HepG2 (cell line): ENCODE measurements around the gene CERS1. TPM values are rescaled to one million over a fixed set of nuclear protein-coding genes. Genes with fewer than 3 reads are reported as not detected.

ENCODE experiments used
- ARID4A ChIP-seq: sonication (generic); formaldehyde crosslinking; IDR thresholded peaks from 2 replicates; pipeline ENCODE4 v1.5.0; 2020; ENCODE audit warnings: mild to moderate bottlenecking, missing genetic modification reagents, borderline replicate concordance
- ATF7 ChIP-seq, 2 experiments: fragments of 450-650 bp in 1 of 2; sonication (generic) in 1 of 2; formaldehyde crosslinking in 1 of 2; IDR thresholded peaks; 2 replicates each; pipeline versions ENCODE4 v1.4.0 to v1.6.1; 2016 to 2020; ENCODE audit warnings: antibody characterized with exemption in 1 of 2, mild to moderate bottlenecking in 1 of 2, missing genetic modification reagents in 1 of 2
- BORCS8-MEF2B ChIP-seq: sonication (generic); formaldehyde crosslinking; IDR thresholded peaks from 2 replicates; pipeline ENCODE4 v1.8.0; 2022; ENCODE audit warnings: mild to moderate bottlenecking, missing genetic modification reagents
- FOXJ3 ChIP-seq: sonication (generic); formaldehyde crosslinking; IDR thresholded peaks from 2 replicates; pipeline ENCODE4 v1.4.0; 2020; ENCODE audit warnings: missing genetic modification reagents, mild to moderate bottlenecking, borderline replicate concordance
- MED8 ChIP-seq: sonication (generic); formaldehyde crosslinking; IDR thresholded peaks from 2 replicates; pipeline ENCODE4 v1.8.1; 2023; ENCODE audit warnings: mild to moderate bottlenecking, missing genetic modification reagents; ENCODE audit not compliant: insufficient replicate concordance
- MTF1 ChIP-seq: sonication (generic); formaldehyde crosslinking; IDR thresholded peaks from 2 replicates; pipeline ENCODE4 v1.5.0; 2020; ENCODE audit warnings: missing genetic modification reagents
- NCOA2 ChIP-seq: sonication (generic); formaldehyde crosslinking; IDR thresholded peaks from 2 replicates; pipeline ENCODE4 v1.8.0; 2022; ENCODE audit warnings: inconsistent platforms
- PAXIP1 ChIP-seq: sonication (generic); formaldehyde crosslinking; conservative IDR thresholded peaks from 2 replicates; pipeline ENCODE4 v1.4.0; 2020; ENCODE audit warnings: mild to moderate bottlenecking, missing genetic modification reagents, moderate library complexity
- POGZ ChIP-seq: sonication (generic); formaldehyde crosslinking; IDR thresholded peaks from 2 replicates; pipeline ENCODE4 v1.4.0; 2020; ENCODE audit warnings: mild to moderate bottlenecking, missing genetic modification reagents
- POLR2G ChIP-seq: fragments of 200-400 bp; formaldehyde crosslinking; IDR thresholded peaks from 2 replicates; pipeline ENCODE4 v1.6.1; 2018; ENCODE audit warnings: mild to moderate bottlenecking, low read depth, low read length, moderate library complexity
- SALL1 ChIP-seq: sonication (generic); formaldehyde crosslinking; IDR thresholded peaks from 2 replicates; pipeline ENCODE4 v1.8.0; 2022; ENCODE audit warnings: mild to moderate bottlenecking, missing genetic modification reagents
- SPEN ChIP-seq: sonication (generic); formaldehyde crosslinking; IDR thresholded peaks from 2 replicates; pipeline ENCODE4 v1.5.1; 2020; ENCODE audit warnings: low read depth, mild to moderate bottlenecking, missing genetic modification reagents
- ZHX1 ChIP-seq: sonication (generic); formaldehyde crosslinking; IDR thresholded peaks from 2 replicates; pipeline ENCODE4 v1.8.1; 2022; ENCODE audit warnings: low read depth, mild to moderate bottlenecking, missing genetic modification reagents
- ZMYM4 ChIP-seq: sonication (generic); formaldehyde crosslinking; IDR thresholded peaks from 2 replicates; pipeline ENCODE4 v1.8.1; 2023; ENCODE audit warnings: mild to moderate bottlenecking, missing genetic modification reagents
- ZNF230 ChIP-seq: sonication (generic); formaldehyde crosslinking; IDR thresholded peaks from 2 replicates; pipeline ENCODE4 v1.4.0; 2020; ENCODE audit warnings: mild to moderate bottlenecking, missing genetic modification reagents
- ZNF577 ChIP-seq: sonication (generic); formaldehyde crosslinking; IDR thresholded peaks from 2 replicates; pipeline ENCODE4 v1.4.0; 2020; ENCODE audit warnings: mild to moderate bottlenecking, low read depth, missing genetic modification reagents, borderline replicate concordance
- polyA plus RNA-seq, 8 experiments: library from polyadenylated mRNA; depleted of rRNA in 3 of 8; stranded (reverse) in 7 of 8; unstranded in 1 of 8; fragments of >200 nt; fragmentation: Illumina TruSeq in 4 of 8; extraction: Trizol in 4 of 8; gene quantifications; 2 replicates each; pipeline versions ENCODE4 v1.2.1 to v1.2.3, GENCODE V29; 2011 to 2016; ENCODE audit warnings: low read depth in 4 of 8, missing spikeins in 1 of 8, mixed read lengths in 1 of 8; ENCODE audit not compliant: insufficient read depth in 1 of 8
- total RNA-seq, 5 experiments: library from RNA; depleted of rRNA; stranded (reverse); fragments of >200 nt; fragmentation: Illumina TruSeq; extraction: Trizol; gene quantifications; 2 replicates each; pipeline ENCODE4 v1.2.3, GENCODE V29; 2016; ENCODE audit warnings: low read depth in 1 of 5

CERS1 gene
- total and polyA plus RNA-seq, 2 of the 13 experiments (the other 11 are each of a cell fraction or from before 2014, with no cell fraction given), result 4.6 to 9.8 TPM

GRCh38 chr19:18839465-18840287, 56.3 kb downstream of the CERS1 start (continued):
- TF ChIP-seq ARID4A (CRISPR knock-in tag) (peak; percentile 91; the same call in 1 of the 2 replicates), ZMYM4 (CRISPR knock-in tag) (peak; percentile 83), MED8 (CRISPR knock-in tag) (peak; percentile 90), MTF1 (CRISPR knock-in tag) (no peak), NCOA2 (CRISPR knock-in tag) (peak; percentile 79), PAXIP1 (CRISPR knock-in tag) (peak; percentile 98), ZHX1 (peak; percentile 90; the same call in 1 of the 2 replicates), FOXJ3 (CRISPR knock-in tag) (no peak; the same call in 1 of the 2 replicates), ATF7 (IDR thresholded peaks at IDR 0.05) (no peak), ATF7 (CRISPR knock-in tag; IDR thresholded peaks at IDR 0.05) (no peak), BORCS8-MEF2B (CRISPR knock-in tag) (peak; percentile 82), ZNF577 (CRISPR knock-in tag) (no peak), SPEN (CRISPR knock-in tag) (peak; percentile 90), SALL1 (CRISPR knock-in tag) (peak; percentile 95), ZNF230 (CRISPR knock-in tag) (no peak), POLR2G (0 out of 2 replicates have a peak, but pooled peaks have one; percentile 40), POGZ (CRISPR knock-in tag) (peak; percentile 68; the same call in 1 of the 2 replicates)
